ENCODE results near the gene GLIPR2.
A peak's percentile ranks its signal among the peaks of the same experiment; 100 is the strongest.
"Not testable (repeated sequence)": the region's sequence is repeated elsewhere in the genome, so short reads cannot be mapped to it uniquely, and the experiment has no call there.

Gene GLIPR2

DNA sequence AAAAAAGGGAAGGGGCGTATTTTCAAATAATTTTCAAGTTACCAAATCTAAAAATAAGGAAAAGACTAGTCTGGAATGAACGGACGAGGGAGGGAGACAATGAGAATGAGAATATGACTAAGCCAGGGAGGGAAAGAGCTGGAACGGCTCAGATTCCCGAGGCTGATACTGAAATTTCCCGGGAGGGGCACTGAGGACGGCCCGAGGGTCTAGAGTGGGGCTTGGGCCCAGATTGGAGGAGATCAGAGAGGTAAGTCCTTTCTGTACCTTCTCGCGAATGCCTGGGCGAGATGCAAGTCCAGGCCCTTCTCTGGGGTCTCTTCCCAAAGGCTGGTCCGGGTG is 29.3 kb downstream of the GLIPR2 start:
- DNase-seq: no peak

DNA sequence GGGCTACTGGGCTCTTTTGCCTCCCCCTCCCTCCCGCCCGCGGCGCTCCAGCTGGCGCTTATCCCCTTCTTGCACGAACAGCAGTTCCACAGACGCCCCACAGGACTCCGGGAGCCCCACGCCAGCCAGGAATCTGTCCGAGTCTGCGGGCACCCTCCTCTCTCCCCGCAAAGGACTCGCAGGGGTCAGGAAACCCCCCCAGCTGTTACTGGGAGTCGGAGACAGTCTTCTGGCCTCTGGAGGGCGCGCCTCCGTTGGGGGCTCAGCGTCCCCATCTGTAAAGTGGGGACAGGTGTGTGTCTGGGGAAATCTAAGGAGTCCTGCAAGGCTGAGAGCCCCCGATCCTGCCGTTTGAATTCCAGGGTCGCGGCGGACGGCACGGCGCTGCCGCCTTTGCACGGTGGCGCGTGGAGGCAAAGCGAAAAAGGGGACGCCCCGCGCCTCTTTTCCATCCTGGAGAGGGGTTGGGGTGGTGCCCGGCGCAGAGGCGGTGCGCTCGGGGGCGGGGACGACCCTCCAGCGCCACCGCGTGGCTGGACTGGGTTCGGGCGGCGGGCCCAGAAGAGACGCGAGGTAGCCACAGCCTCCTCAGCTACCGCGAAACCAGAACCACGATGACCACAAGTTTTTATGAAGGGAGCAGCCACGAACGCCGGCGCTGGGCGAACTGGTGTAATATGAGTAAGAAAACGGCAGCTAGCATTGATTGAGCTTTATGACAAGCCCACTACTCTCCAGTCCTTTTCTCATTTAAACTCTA is 29.8 kb downstream of the GLIPR2 start:
- DNase-seq: peak; percentile 50

DNA sequence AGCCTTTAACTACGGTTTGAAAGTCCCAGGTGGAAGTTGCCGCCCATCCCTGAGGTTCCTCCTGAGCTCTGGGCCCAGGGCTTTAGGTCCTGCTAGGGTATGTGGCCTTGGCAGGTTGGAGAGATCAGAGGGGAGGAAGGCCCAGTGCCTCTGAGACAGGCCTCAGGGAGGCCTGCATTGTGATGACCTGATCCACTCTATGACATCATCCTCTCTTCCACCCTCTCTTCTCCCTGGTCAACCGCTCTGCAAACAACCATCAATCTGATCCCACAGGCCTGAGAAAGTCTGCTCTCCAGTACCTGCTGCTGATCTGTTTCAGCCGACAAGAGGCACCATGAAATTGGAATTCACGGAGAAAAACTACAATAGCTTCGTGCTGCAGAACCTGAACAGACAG is 32.6 kb downstream of the GLIPR2 start, which contains the start of gene CCIN:
TSS of gene CCIN (plus strand) at position 223 of the 400 bp plus-strand sequence. CDS start at position 338, 115 bp downstream.
- DNase-seq: peak; percentile 23

DNA sequence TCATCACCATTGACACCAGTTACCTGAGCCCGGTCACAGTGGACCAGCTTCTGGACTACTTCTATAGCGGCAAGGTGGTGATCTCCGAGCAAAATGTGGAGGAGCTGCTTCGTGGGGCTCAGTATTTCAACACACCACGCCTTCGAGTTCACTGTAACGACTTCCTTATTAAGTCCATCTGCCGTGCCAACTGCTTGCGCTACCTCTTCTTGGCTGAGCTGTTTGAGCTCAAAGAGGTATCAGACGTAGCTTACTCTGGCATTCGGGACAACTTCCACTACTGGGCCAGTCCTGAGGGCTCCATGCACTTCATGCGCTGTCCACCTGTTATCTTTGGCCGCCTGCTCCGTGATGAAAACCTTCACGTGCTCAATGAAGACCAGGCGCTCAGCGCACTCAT is 33.2 kb downstream of the GLIPR2 start:
- no peak for DNase-seq

DNA sequence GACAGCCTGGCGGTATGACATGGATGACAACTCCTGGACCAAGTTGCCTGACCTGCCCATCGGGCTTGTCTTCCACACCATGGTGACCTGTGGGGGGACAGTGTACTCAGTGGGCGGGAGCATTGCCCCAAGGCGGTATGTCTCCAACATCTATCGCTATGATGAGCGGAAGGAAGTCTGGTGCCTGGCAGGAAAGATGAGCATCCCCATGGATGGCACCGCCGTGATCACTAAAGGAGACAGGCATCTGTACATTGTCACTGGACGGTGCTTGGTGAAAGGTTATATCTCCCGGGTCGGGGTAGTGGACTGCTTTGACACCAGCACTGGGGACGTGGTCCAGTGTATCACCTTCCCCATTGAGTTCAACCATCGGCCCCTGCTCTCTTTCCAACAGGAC is 34.0 kb downstream of the GLIPR2 start:
- no peak for DNase-seq

DNA sequence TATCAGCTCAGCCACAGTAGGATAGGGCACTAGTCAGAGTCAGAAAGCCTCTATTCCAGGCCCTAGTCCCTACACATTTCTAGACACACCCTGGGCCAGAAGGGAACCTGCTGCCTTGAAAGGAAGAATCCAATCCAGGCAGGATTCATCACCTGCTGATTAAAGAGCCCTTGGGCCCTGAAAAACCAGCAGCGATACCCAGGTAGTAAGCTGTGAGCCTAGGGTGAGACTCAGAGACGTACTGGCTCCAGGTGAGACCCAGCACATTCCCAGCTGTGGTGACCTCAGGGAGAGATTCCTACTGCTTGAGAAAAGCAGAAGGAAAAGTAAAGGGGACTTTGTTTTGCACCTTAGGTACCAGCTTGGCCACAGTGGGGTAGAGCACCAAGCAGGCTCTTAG is 37.3 kb downstream of the GLIPR2 start:
- no peak for DNase-seq

DNA sequence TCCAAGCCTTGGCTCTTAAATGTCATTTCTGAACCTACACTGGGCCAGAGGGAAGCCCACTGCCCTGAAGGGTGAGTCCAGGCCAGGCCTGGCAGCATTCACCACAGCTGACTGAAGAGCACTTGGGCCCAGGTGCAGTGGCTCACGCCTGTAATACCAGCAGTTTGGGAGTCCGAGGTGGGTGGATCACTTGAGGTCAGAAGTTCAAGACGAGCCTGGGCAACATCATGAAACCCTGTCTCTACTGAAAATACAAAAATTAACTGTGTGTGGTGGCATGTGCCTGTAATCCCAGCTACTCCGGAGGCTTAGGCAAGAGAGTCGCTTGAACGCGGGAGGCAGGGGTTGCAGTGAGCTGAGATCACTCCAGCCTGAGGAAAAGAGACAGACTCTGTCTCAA is 37.7 kb downstream of the GLIPR2 start:
- DNase-seq: no peak

DNA sequence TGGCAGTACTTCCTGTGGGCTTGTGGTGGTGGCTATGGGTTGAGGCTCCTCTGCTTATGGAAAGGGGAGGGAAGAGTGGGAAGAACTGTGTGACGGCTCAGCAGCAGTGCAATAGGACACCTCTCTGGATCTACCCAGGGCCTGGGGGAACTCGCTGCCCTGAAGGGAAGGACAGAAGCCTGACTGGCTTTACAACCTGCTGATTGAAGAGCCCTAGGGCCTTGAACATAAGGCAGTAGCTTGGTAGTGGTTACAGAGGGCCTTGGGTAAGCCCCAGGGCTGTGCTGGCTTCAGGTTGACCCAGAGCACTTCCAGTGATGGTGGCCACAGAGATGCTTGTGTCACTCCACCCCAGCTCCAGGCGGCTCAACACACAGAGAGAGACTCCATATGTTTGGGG is 38.2 kb downstream of the GLIPR2 start:
- no peak for DNase-seq

DNA sequence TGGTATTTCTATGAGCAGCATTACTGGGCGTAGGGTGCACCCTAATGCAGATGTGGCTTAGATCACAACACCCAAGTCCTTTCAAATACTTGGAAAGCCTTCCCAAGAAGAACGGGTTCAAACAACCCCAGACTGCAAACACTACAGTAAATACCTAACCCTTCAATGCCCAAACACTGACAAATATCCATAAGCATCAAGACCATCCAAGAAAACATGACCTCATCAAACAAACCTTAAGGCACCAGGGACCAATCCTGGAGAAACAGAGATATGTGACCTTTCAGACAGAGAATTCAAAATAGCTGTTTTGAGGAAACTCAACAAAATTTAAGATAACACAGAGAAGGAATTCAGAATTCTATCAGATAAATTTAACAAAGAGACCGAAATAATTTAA is 38.7 kb downstream of the GLIPR2 start:
- DNase-seq: not testable (repeated sequence)

DNA sequence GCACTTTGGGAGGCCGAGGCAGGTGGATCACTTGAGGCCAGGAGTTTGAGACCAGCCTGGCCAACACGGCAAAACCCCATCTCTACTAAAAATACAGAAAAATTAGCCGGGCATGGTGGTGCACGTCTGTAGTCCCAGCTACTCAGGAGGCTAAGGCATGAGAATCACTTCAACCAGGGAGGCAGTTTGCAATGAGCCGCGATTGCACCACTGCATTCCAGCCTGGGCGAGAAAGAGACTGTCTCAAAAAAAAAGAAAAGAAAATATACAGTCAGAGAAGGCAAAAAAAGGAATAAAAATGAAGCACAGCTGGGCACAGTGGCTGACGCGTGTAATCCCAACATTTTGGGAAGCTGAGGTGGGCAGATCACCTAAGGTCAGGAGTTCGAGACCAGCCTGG is 40.0 kb downstream of the GLIPR2 start:
- not testable (repeated sequence) for DNase-seq

DNA sequence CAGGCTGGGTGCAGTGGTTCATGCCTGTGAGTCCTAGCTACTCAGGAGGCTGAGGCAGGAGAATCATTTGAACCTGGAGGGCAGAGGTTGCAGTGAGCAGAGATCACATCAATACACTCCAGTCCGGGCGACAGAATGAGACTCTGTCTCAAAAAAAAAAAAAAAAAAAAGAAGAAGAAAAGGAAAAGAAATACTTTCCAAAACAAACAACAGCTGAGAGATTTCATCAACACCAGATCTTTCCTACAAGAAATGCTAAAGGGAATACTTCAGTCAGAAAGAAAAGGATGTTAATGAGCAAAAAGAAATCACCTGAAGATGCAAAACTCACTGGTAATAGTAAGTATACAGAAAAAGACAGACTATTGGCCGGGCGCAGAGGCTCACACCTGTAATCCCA is 41.0 kb downstream of the GLIPR2 start:
- no peak for DNase-seq

DNA sequence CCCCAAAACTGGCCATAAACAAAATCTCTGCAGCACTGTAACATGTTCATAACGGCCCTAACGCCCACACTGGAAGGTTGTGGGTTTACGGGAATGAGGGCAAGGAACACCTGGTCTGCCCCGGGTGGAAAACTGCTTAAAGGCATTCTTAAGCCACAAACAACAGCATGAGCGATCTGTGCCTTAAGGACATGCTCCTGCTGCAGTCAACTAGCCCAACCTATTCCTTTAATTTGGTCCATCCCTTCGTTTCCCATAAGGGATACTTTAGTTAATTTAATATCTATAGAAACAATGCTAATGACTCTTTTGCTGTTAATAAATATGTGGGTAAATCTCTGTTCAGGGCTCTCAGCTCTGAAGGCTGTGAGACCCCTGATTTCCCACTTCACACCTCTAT is 43.7 kb downstream of the GLIPR2 start:
- DNase-seq: not testable (repeated sequence)

DNA sequence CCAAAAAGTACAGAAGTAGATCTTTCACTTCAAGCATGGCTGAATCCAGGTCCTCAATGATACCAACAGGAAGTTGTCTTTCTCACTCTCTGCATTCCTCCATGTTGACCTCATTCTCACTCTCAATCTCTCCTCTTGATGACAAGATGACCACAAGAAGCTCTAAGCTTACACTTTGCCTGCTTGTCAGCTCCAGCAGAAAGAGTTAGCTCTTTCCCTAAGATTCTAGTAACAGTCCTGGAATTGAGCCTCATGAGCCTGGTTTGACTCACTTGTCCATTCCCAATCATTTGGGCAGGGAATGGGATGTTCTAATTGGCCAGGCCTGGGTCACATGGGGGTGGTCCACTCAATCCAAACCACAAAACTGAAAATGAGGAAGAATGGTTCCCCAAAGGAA is 50.9 kb downstream of the GLIPR2 start:
- DNase-seq: no peak

DNA sequence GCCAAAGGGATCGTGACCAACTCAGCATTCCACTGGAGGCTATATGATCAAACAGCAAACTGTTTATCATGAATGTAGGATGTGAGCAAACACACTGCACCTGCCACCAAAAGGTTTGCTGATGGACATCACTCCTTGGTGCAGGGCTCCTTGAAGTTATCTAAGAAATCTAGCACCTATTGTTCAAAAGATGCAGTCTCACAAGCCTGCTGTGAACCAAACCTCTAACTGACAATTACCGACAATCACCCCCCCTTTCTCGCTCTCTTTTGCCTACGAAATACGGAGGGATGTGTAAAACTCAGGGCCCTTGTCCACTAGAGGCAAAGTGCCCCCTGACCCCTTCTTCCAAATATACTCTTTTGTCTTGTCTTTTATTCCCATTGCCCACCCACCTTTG is 51.7 kb downstream of the GLIPR2 start:
- no peak for DNase-seq

DNA sequence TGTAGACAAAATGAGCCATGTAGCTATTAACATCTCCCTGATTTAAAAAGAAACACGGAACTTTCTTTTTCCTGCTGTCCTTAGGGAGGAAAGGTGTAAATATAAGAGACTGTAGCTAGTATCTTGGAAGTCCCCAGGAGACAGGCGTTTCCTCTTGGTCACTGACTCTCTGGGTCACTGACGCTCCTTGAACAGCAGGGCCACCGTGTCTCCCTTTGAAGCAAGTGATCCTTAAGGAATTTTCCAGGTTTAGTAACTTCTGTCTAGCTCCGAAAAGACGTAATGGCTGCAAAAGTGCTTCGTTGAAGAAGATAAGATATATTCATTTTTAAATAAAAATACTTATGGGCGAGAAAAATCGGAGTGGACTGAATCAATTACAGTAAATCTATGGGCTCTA is 53.4 kb downstream of the GLIPR2 start:
- DNase-seq: peak; percentile 56

DNA sequence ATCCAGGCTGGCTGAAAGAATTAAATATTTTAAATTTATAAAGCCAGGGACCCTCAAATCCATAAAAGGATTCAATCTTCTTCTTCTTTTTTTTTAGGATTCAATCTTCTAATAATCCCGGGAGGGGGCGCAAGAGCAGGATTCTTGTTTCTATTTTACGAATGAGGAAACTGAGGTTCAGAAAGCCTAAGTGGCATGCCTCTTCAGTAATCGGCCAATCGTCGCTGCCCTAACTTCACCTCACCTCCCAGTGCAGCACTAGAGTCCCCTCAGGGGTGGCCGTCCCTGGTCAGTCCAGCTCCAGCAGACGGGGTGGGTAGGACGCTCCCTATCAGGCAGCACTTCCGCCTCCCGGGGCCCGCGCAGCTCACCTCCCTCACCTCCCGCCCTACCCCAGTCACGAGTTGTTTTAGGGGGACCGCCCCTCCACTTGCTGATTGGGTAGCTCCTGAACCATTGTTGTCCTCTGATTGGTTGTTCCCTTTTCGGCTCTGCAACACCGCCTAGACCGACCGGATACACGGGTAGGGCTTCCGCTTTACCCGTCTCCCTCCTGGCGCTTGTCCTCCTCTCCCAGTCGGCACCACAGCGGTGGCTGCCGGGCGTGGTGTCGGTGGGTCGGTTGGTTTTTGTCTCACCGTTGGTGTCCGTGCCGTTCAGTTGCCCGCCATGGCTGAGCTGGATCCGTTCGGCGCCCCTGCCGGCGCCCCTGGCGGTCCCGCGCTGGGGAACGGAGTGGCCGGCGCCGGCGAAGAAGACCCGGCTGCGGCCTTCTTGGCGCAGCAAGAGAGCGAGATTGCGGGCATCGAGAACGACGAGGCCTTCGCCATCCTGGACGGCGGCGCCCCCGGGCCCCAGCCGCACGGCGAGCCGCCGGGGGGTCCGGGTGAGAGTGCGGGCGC is 54.1 kb downstream of the GLIPR2 start, which contains the start of gene CLTA:
TSS of gene CLTA (plus strand) at position 534 of the 902 bp plus-strand sequence. CDS start at position 670, 136 bp downstream.
- DNase-seq: peak; percentile 88

DNA sequence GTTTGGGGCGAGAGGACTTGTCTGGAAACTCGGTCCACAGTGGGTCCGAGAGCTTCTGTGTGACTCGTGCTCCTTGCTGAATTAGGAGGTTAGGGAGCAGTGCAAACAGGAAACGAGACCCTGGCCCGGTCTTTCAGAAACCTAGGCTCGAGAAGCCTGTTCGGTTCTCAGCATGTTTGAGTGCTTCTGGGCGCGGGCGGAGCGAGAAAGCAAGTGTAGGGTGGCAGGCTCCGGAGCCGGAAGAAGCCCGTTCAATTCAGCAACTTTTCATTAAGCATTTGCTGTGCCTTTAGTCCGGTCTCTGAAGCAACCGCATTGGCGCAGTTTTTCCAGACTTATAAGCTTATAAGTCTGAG is 54.7 kb downstream of the GLIPR2 start:
- DNase-seq: peak; percentile 13

DNA sequence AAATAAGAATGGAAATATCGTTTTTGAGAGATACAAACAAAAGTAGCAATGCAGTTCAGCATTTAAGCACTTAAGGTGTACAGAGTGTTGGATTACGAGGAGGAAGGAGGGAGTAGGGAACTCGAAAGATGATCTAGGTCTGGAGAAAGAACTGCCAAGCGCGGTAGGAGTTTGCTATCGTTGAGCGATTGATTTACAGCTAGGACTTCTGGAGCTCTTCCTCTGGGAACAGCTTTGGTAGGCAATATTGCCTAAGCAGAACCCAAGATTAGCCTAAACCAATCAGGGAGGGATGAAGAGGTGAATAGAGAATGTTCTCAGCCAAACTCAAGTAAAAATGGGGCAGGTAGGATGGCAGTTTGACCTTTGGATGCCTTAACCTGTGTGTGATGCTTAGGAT is 55.2 kb downstream of the GLIPR2 start:
- no peak for DNase-seq

DNA sequence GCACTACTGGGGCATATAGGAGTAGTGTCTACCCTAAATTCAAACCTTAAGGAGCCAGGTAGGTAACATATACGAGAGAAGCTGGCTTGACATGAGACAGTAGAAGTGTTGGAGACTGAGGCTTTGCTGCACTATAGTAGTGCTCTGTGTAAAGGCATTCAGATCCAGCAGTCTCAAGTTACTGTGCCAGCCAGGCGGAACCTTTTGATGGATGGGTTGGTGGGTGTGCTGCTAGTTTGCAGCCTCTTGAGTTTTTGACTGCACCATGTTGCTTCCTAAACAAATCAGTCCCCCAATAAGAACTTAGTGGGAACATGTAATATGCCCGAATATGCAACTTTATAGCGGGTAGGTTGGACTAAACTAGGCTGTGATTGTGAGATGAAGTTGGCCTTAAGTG is 55.7 kb downstream of the GLIPR2 start:
- no peak for DNase-seq

DNA sequence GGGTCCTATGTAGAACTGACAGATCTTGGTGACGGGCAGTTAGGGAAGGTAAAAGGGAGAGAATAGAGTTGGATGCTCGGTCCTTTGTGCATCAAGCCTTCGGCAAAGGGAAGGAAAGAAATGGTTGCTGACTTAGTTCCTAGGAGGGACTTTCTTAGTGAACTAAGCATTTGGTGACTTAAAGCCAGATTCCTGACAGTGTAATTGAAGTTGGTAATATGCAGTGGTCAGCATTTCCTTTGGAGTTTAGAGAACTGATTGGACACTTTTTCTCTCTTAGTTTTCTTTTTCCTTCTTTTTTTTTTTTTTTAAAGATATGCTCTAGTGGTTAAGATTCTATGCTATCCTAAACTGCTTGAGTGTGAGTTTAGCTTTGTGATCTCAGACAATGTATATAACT is 56.5 kb downstream of the GLIPR2 start:
- no peak for DNase-seq

DNA sequence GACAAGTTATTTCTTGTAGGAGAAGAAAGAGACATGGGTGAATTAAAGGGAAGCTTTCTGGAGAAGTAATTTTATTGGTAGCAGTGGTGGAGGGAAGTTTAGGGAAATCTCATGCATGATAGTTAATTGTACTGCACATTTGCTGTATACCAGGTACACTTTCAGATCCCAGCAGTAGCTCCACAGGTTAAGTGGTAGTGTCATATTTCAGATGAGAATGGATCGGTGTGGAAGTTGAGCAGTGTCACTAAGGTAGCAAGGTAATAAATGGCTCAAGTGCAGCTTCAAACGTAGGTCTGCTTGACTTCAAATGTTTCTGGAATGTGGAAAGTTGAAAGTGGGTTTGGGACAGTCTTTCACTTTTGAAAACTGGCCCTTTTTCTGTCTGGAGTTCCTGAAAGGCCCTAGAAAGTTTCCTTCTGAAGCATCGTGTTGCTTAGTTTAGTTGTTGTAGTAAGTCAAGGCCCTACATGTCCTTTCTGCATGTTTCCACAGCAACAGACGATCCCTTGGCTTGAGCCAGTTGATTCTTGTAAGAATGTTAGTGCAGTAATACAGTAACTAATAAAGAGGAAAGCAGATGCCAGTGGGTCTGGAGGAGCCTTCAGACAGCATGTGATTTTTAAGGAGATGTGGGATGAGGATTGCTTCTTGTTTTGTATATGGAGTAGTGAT is 57.9 kb downstream of the GLIPR2 start:
- peak; percentile 40 for DNase-seq

DNA sequence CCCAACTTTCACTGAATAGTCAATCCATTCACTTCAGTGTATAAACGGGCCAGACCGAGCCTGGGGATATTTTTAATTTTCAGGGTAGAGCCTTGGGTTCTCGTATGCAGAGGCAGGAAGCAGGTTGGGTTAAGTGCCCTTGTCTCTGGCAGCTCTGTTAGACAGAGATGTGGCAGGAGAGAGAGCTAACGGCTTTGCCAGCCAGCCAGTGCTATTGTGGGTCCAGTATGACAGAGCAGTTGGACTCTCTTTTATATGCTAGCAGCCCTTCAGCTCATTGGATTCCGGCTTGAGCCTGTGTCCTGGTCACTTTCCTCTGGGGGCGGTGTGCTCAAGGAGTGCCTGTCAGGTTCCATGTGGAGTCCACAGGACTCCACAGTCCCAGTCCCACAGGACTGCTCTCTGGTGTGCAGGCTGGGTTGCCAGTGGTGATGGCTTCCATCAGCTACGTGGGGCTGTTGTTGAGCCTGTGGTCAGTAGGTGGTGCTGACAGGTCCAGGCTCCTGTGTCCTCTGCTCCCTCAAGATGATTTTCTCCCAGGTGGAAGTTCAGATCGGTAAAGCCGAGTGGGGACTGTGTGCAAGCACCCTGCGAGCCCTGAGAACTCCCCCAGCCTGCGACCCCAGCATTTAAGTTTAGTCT is 68.5 kb downstream of the GLIPR2 start:
- no peak for DNase-seq

DNA sequence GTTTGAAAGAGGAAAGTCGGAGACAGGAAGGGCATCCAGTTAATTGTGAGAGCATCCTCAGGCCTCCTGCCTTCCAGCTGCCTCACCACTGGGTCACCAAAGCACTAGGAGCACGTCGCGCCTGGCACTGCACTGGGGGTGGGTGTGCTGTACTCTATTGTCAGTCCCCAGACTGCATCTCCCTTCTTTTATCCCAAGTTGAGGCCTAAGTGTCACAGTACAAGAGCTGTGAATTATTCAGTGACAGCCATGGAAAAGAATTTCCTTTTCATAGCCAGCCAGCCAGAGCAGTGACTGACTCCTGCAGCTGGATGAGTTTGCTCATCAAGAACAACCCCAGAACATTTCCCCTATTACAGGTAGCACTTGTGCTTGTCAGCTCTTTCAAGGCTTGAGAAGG is 70.5 kb downstream of the GLIPR2 start:
- no peak for DNase-seq
